Body of pancreas (tissue), 4 donors: ENCODE results near the gene SLC25A52.
"Not testable (repeated sequence)": the region's sequence is repeated elsewhere in the genome, so short reads cannot be mapped to it uniquely, and the experiment has no call there.

ENCODE experiments used
- POLR2A ChIP-seq, 3 donors: fragments of 450-650 bp; IDR thresholded peaks; one replicate each; pipeline ENCODE4 v1.6.1; 2016; ENCODE audit warnings: antibody characterized with exemption in 3 of 3, mild to moderate bottlenecking in 2 of 3
- TF ChIP-seq, protein P1 (sequence below), 7 experiments: fragments of 450-650 bp in 4 of 7; fragments of 200-600 bp in 3 of 7; sonication (generic) in 3 of 7; IDR thresholded peaks; one replicate each; pipeline ENCODE4 v1.5.1; 2016 to 2019; ENCODE audit warnings: antibody characterized with exemption in 7 of 7

DNA sequence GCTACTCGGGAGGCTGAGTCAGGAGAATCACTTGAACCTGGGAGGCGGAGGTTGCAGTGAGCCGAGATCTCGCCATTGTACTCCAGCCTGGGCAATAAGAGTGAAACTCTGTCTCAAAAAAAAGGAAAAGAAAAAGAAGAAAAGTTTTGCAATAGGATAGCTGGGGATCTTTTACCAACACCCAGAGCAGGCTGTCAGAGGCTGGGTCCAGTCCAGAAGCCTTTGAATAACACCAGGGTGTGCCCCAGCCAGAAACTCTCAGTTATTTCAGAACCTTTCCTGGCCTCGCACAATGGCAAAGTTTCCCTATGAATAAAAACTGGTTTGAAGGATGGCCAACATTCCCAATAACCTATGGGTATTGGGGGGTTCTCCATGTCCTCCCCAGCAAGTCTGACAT lies 17.1 kb downstream of the SLC25A52 start:
- TF ChIP-seq, protein P1, sequence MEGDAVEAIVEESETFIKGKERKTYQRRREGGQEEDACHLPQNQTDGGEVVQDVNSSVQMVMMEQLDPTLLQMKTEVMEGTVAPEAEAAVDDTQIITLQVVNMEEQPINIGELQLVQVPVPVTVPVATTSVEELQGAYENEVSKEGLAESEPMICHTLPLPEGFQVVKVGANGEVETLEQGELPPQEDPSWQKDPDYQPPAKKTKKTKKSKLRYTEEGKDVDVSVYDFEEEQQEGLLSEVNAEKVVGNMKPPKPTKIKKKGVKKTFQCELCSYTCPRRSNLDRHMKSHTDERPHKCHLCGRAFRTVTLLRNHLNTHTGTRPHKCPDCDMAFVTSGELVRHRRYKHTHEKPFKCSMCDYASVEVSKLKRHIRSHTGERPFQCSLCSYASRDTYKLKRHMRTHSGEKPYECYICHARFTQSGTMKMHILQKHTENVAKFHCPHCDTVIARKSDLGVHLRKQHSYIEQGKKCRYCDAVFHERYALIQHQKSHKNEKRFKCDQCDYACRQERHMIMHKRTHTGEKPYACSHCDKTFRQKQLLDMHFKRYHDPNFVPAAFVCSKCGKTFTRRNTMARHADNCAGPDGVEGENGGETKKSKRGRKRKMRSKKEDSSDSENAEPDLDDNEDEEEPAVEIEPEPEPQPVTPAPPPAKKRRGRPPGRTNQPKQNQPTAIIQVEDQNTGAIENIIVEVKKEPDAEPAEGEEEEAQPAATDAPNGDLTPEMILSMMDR (IDR thresholded peaks at IDR 0.05): not testable (repeated sequence)
- TF ChIP-seq POLR2A (IDR thresholded peaks at IDR 0.05): not testable (repeated sequence)
